ENCODE results near the gene GRIK4.

Gene GRIK4

DNA sequence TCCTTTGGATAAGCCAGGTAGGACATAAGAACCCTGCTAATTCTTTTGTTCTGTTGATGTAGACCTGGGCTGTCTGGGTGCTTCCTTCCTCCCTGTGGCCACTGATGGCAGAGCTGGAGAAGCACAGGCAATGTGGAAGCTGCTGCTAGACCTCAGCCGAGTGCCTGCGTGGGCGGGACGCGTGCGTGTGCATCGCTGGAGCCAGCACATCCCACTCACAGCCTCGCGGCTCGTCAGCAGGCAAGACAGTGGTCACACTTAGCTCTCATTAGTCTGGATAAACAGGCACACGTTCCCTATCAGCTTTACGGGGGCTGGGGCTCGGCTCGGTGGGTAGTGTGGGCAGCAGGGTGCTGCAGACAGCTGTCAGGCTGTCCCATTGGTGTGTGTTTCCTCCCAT is 155.7 kb downstream of the GRIK4 start:
- in situ Hi-C loops (cut with HindIII; ENCODE audit: low pct_ligation_motif_present, low pct_unique_long_range_greater_than_20kb, low sequenced_read_pairs) = no loop called here
- no peak for DNase-seq

- no peak for DNase-seq
- in situ Hi-C loops (cut with HindIII; ENCODE audit: low pct_ligation_motif_present, low pct_unique_long_range_greater_than_20kb, low sequenced_read_pairs) = no loop called here
Measured at GRCh38 chr11:120667934-120668333, 156.4 kb downstream of the GRIK4 start.

DNA sequence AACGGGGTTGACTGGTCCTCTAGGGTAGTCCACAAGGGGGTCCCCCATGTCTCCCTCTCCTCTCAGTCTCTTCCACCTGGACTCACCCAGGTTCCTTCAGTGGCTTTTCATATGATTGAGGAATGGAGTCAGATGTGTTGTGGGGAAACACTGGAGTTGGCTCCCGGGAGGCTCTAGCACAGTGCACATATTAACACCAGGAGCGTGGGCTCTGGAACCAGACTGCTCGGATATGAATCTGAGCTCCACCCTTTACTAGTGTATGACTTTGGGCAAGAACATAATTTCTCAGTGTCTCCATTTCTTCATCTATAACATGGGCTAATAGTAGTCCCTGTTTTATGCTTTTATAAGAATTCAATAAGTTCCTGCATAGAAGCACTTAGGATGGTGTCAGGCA is 157.0 kb downstream of the GRIK4 start:
- in situ Hi-C loops (cut with HindIII; ENCODE audit: low pct_ligation_motif_present, low pct_unique_long_range_greater_than_20kb, low sequenced_read_pairs) = no loop called here
- DNase-seq = no peak

DNA sequence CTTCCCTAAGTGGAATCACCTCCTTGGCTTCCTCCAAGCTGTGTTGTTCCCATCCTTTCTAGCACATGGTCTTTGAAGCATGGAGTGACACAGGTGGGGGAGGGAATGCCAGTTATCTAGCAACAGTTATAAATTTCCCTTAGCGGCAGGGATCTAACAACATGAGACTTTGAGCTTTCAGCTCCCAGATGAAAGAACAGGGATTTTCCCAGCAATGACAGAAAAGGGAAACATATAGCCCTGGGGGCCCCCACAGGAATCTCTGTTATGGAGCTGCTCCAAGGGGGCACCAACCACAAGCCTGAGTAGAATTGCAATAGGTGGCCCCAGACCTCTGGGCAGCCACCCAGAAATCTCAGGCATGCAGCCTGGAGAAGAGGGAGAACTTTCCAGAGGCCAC is 163.0 kb downstream of the GRIK4 start:
- in situ Hi-C loops (cut with HindIII; ENCODE audit: low pct_ligation_motif_present, low pct_unique_long_range_greater_than_20kb, low sequenced_read_pairs) = no loop called here
- peak; percentile 63 for DNase-seq

GRCh38 chr11:120675171-120675570 is 163.6 kb downstream of the GRIK4 start:
- DNase-seq = no peak
- in situ Hi-C loops (cut with HindIII; ENCODE audit: low pct_ligation_motif_present, low pct_unique_long_range_greater_than_20kb, low sequenced_read_pairs) = no loop called here

DNA sequence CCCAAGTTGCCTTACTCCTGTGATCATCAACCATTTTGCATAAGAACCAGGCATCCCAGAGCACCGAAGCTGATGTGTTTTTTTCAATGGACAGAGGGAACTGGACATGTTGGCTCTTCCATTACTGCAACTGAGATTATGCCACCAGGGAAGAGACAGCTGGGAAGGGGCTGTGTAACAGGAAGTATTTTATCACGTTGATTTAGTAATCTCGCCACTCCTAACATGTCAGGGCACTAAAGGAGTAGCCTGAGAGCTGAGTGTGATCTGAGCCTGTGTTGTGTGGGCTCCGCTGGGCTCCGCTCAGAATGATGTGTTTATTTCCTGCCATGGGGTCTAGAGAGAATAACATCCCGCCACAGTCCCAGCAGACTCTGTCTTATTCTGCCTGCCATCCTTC is 165.4 kb downstream of the GRIK4 start:
- DNase-seq = no peak
- in situ Hi-C loops (cut with HindIII; ENCODE audit: low pct_ligation_motif_present, low pct_unique_long_range_greater_than_20kb, low sequenced_read_pairs) = no loop called here

- in situ Hi-C loops (cut with HindIII; ENCODE audit: low pct_ligation_motif_present, low pct_unique_long_range_greater_than_20kb, low sequenced_read_pairs) = no loop called here
Measured at GRCh38 chr11:120680322-120680721, 168.8 kb downstream of the GRIK4 start.

DNA sequence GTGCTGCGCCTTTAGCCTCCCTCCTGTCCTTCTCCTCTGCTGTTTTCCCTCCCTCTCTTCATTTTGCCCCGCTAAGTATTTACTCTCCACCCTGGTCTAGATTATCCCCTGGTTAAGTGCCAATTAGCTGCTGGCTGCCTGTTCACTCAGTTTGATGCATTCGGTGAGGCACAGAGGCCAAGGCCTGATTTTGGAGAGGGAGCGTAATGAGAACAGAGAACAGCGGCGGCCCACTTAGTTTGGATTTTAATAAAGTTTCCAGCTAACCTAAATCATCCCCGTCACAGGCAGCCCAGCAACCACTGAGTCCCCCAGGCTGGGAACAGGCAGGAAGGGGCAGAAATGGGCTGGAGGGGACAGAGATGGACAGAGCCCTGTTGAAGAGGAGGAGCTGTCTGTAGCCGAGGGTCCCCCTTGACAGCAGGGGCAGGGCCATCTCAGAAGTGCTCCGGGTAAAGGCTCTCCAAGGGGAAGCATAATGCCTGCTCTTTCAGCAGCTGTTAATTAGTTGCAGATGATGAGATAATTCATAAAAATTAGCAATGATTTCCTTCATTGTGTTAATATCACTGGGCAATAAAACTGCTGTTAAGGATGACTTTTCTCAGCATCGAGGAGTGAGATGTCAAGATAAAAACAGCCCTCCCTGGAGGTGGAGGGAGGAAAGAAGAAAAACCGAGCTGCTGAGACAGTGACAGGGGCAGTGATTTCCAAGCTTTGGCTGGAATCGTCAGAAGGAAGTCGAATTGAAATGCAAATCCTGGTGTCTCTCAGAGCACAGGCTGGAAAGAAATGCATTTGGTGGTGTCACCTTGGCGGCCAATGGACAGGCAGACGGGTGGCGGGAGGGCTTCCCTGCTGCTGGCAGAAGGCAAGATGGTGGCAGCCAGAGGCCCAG is 170.1 kb downstream of the GRIK4 start:
- in situ Hi-C loops (cut with HindIII; ENCODE audit: low pct_ligation_motif_present, low pct_unique_long_range_greater_than_20kb, low sequenced_read_pairs) = no loop called here
- no peak for DNase-seq

More at GRCh38 chr11:120680322-120680721, 168.8 kb downstream of the GRIK4 start:
- no peak for DNase-seq

- DNase-seq = no peak
- in situ Hi-C loops (cut with HindIII; ENCODE audit: low pct_ligation_motif_present, low pct_unique_long_range_greater_than_20kb, low sequenced_read_pairs) = no loop called here
Measured at GRCh38 chr11:120682332-120682649, 170.7 kb downstream of the GRIK4 start.

GRCh38 chr11:120682866-120683265 is 171.3 kb downstream of the GRIK4 start:
- in situ Hi-C loops (cut with HindIII; ENCODE audit: low pct_ligation_motif_present, low pct_unique_long_range_greater_than_20kb, low sequenced_read_pairs) = no loop called here
- no peak for DNase-seq

DNA sequence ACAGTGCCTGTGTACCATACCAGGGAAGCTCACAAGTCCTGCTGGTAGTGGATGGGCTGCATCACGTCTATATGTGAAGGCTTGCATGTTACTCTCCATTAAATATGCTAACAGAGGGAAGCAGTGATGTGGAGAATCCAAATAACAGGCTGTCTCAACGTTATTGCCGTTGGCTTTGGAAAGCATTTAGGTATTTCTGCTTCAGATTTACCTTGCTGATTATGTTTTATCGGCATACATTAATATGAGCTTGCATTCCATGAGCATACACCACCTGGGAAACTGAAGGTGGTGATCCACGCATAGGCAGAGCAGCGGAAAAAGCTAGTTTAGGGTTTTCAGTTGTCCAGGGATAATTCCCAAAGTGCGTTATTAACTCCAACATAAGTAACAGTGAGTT is 175.0 kb downstream of the GRIK4 start:
- DNase-seq = no peak
- in situ Hi-C loops (cut with HindIII; ENCODE audit: low pct_ligation_motif_present, low pct_unique_long_range_greater_than_20kb, low sequenced_read_pairs) = no loop called here

DNA sequence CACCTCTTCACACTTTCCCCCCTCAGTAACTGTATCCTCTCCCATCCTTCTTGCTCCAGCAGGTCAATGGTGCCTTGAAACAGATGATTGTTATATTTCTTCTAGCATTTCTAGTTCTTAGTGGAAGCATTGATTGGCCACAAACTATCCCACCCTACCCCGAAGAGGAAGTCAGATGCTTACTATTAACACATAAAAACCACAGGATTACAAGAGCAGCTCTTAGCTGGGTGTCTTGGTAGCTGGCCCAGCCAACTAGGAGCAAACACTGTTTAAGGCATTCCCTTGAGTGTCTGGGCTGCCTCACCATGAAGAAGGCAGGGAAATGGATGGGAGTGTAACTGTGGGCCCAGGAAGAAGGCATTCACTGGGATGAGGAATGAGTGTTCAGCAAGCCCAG is 176.6 kb downstream of the GRIK4 start:
- in situ Hi-C loops (cut with HindIII; ENCODE audit: low pct_ligation_motif_present, low pct_unique_long_range_greater_than_20kb, low sequenced_read_pairs) = no loop called here
- no peak for DNase-seq

DNA sequence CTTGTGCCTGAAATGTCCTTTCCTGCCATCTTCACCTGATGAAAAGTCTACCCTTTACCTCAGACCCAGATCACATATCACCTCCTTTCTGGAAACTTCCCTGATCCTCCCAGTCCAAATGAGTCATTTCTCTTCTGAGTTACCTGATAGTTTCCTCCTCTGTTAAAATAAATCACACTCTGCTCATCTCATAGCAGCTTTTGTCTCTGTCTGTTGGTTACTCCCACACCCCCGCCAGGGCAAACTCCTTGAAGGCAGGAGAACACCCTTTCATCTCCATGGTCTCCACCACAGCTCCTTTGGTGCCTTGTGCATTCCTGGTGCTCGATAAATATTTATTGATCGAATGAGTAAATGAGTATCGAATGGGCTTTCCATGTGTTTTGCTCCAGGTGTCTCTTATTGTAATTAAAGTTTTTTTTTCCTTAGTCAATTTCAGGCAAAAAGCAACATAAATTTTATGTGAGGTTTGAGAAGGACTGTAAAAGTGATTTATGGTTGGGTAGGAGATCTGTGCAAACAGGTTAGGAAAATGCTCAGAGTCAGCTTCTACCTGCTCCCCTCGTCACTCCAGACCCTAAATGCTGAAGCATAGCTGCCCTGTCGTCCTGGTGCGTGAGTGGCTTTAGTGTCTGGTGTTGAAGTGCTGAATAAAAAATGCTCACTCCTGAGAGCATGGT is 178.2 kb downstream of the GRIK4 start:
- in situ Hi-C loops (cut with HindIII; ENCODE audit: low pct_ligation_motif_present, low pct_unique_long_range_greater_than_20kb, low sequenced_read_pairs) = no loop called here
- no peak for DNase-seq

DNA sequence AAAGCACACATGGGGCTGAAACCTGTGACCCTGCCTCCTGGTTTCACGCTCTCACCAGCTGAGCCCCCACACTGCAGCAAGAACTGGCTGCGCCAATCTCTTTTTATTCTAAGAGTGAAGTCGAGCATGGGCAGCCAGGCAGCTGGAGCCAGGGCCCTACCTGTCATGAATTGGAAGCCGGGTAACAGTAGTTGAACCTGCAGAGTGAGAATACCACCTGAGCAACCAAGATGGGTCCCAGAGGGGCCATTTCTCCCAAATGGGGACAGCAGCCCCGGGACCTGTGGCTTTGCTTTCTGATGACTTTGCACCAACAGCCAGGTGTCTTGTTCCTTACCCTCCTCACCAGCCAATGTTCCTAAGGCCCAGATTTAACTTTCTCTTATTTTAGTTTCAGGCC is 178.9 kb downstream of the GRIK4 start:
- in situ Hi-C loops (cut with HindIII; ENCODE audit: low pct_ligation_motif_present, low pct_unique_long_range_greater_than_20kb, low sequenced_read_pairs) = no loop called here
- DNase-seq = no peak

- in situ Hi-C loops (cut with HindIII; ENCODE audit: low pct_ligation_motif_present, low pct_unique_long_range_greater_than_20kb, low sequenced_read_pairs) = no loop called here
- no peak for DNase-seq
Measured at GRCh38 chr11:120694726-120695125, 183.2 kb downstream of the GRIK4 start.

GRCh38 chr11:120695426-120695825 is 183.9 kb downstream of the GRIK4 start:
- in situ Hi-C loops (cut with HindIII; ENCODE audit: low pct_ligation_motif_present, low pct_unique_long_range_greater_than_20kb, low sequenced_read_pairs) = no loop called here
- no peak for DNase-seq

DNA sequence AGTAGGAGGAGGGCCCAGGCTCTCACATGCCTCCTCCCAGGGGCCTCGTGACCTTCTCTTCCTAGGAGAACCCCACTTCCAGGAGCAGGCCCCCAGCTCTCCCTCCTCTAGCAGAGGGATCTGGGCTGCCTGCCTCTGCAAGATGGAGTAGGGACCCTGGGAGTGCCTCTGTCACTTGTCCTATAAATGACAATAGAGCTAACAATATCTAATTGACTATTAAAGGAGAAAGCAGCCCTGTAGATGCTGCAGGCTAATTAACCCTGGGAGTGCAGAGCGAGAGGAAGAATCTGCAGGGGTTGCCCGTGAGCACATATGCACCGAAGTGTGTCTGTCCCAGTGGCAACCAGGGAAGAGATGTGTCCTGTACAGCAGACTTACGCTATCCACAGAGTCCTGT is 184.4 kb downstream of the GRIK4 start:
- no peak for DNase-seq
- in situ Hi-C loops (cut with HindIII; ENCODE audit: low pct_ligation_motif_present, low pct_unique_long_range_greater_than_20kb, low sequenced_read_pairs) = no loop called here

- DNase-seq = no peak
- in situ Hi-C loops (cut with HindIII; ENCODE audit: low pct_ligation_motif_present, low pct_unique_long_range_greater_than_20kb, low sequenced_read_pairs) = no loop called here
Measured at GRCh38 chr11:120696597-120697218, 185.2 kb downstream of the GRIK4 start.

DNA sequence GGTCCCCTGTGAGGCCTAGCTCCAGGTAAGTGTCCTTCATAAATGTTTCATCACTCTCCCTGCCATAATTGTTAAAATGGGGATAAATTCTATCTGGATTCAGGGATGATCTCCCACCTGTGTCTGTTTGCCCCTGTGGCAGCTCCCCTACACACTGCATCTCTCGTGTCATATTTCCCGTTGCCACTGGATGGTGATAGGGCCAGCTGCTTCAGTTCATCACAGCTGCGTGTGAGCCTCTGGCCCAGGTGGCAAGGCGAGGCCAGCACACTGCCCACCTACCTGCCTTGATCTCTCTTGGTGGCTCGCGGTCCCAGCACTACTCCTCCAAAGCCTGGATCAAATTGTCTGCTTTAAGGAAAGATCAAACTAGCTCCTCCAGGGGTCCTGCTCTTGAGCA is 187.4 kb downstream of the GRIK4 start:
- in situ Hi-C loops (cut with HindIII; ENCODE audit: low pct_ligation_motif_present, low pct_unique_long_range_greater_than_20kb, low sequenced_read_pairs) = no loop called here
- DNase-seq = no peak

DNA sequence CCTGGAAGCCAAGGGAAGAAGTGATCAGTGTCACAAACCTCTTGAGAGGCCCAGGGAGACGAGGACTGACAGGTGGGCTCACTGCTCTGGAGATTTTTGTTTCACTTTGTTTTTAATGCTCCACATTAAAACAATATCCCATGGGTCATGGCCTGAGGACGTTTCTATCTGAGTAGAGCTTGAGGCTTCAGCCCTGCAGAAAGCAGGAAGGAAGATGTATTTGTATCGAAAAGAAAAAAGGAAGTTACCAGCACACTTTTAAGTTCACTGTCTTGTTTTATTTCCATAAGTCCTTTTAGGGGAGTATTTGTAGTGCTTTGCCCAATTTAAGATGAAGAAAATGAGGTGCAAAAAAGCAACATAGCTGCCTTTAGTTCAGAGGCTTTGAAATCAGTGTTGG is 191.1 kb downstream of the GRIK4 start:
- no peak for DNase-seq
- in situ Hi-C loops (cut with HindIII; ENCODE audit: low pct_ligation_motif_present, low pct_unique_long_range_greater_than_20kb, low sequenced_read_pairs) = no loop called here

All from ACHN (cell line).